ENCODE measurements around the gene FAM13B.
"Not testable (repeated sequence)": the region's sequence is repeated elsewhere in the genome, so short reads cannot be mapped to it uniquely, and the experiment has no call there.

The FAM13B gene

GRCh38 chr5:138032572-138033385 is at the start of gene FAM13B:
Gene FAM13B, minus strand, starts transcription at chr5:138033079. Its CDS starts 13,968 bp downstream, at chr5:138019111.
- DNase-seq: peak; percentile 68 to 79

- no peak for DNase-seq
Measured at GRCh38 chr5:138082033-138082432, 49.2 kb upstream of the FAM13B start.

GRCh38 chr5:138078006-138078643 is 45.2 kb upstream of the FAM13B start:
- DNase-seq: no peak

GRCh38 chr5:138077064-138077696 is 44.3 kb upstream of the FAM13B start:
- peak; percentile 31 to 32 for DNase-seq

GRCh38 chr5:138070026-138070425 is 37.1 kb upstream of the FAM13B start:
- not testable (repeated sequence) for DNase-seq

- peak; percentile 67 to 69 for DNase-seq
Measured at GRCh38 chr5:138068742-138069600, 36.1 kb upstream of the FAM13B start.

- DNase-seq: no peak
Measured at GRCh38 chr5:138067945-138068344, 35.1 kb upstream of the FAM13B start.

- no peak for DNase-seq
Measured at GRCh38 chr5:138065102-138065501, 32.2 kb upstream of the FAM13B start.

GRCh38 chr5:138064526-138064925 is 31.6 kb upstream of the FAM13B start:
- DNase-seq: no peak

- no peak for DNase-seq
Measured at GRCh38 chr5:138054847-138055558, 22.1 kb upstream of the FAM13B start.

GRCh38 chr5:138054206-138054605 is 21.3 kb upstream of the FAM13B start:
- no peak for DNase-seq

GRCh38 chr5:138053554-138053953 is 20.7 kb upstream of the FAM13B start:
- no peak for DNase-seq

- not testable (repeated sequence) for DNase-seq
Measured at GRCh38 chr5:138052718-138053117, 19.8 kb upstream of the FAM13B start.

- DNase-seq: no peak
Measured at GRCh38 chr5:138051441-138052296, 18.8 kb upstream of the FAM13B start.

- DNase-seq: not testable (repeated sequence)
Measured at GRCh38 chr5:138045283-138045682, 12.4 kb upstream of the FAM13B start.

GRCh38 chr5:138038826-138039225 is 5.9 kb upstream of the FAM13B start:
- no peak for DNase-seq

- DNase-seq: no peak
Measured at GRCh38 chr5:138037907-138038633, 5.2 kb upstream of the FAM13B start.

- DNase-seq: no peak
Measured at GRCh38 chr5:138037271-138037670, 4.4 kb upstream of the FAM13B start.

GRCh38 chr5:138035605-138036537 is 3.0 kb upstream of the FAM13B start:
- DNase-seq: peak; percentile 23 to 54
